H1 (cell line): Measurements from ENCODE around the gene PGA5. TPM values are rescaled to one million over a fixed set of nuclear protein-coding genes. Genes with fewer than 3 reads are reported as not detected.
"Not testable (repeated sequence)": the region's sequence is repeated elsewhere in the genome, so short reads cannot be mapped to it uniquely, and the experiment has no call there.

ENCODE experiments used
- CTCF ChIA-PET: fragments of 300-600 bp; sonication (Branson Sonifier 250); formaldehyde crosslinking; loops from one replicate; lab custom pipeline; 2021; ENCODE audit not compliant: partially characterized antibody; lab: Charles Lee
- POLR2A ChIA-PET: fragments of 300-600 bp; sonication (Branson Sonifier 250); formaldehyde crosslinking; loops from one replicate; lab custom pipeline; 2021; ENCODE audit warnings: inconsistent platforms; ENCODE audit not compliant: partially characterized antibody; lab: Charles Lee
- DNase-seq, 2 experiments: peaks; one replicate each; pipeline versions ENCODE4 v3.0.0 to v3.0.0-alpha.2; 2010 to 2022; ENCODE audit warnings: low spot score in 2 of 2, low read depth in 1 of 2, mixed read lengths in 1 of 2
- FAIRE-seq: peaks from 2 replicates; lab custom pipeline; 2011; peaks lifted over from hg19 to GRCh38; lab: Jason Lieb, UNC
- H2AFZ ChIP-seq: 2 replicates; pipeline ENCODE4 v1.8.1; 2012; ENCODE audit warnings: low read length, inconsistent platforms
- H2AK5ac ChIP-seq: 2 replicates; pipeline ENCODE4 v1.6.1; 2013; ENCODE audit warnings: low read depth, low read length
- H2BK120ac ChIP-seq: replicated peaks from 2 replicates; pipeline ENCODE3; 2013; ENCODE audit warnings: low read depth, low read length, inconsistent platforms
- H2BK12ac ChIP-seq: 2 replicates; pipeline ENCODE4 v1.6.1; 2013; ENCODE audit warnings: low read depth, low read length
- H2BK15ac ChIP-seq: 2 replicates; pipeline ENCODE4 v1.6.1; 2013; ENCODE audit warnings: low read length
- H2BK20ac ChIP-seq: 2 replicates; pipeline ENCODE4 v1.6.1; 2013; ENCODE audit warnings: low read length
- H2BK5ac ChIP-seq: 2 replicates; pipeline ENCODE4 v1.6.1; 2013; ENCODE audit warnings: low read depth, low read length
- H3K14ac ChIP-seq: 2 replicates; pipeline ENCODE4 v1.6.1; 2013; ENCODE audit warnings: inconsistent platforms; ENCODE audit not compliant: insufficient read length
- H3K18ac ChIP-seq: 2 replicates; pipeline ENCODE4 v1.6.1; 2013; ENCODE audit warnings: low read length; ENCODE audit errors: extremely low read depth
- H3K23ac ChIP-seq: 2 replicates; pipeline ENCODE4 v1.6.1; 2013; ENCODE audit warnings: inconsistent platforms; ENCODE audit not compliant: insufficient read length
- H3K23me2 ChIP-seq: 2 replicates; pipeline ENCODE4 v1.6.1; 2013; ENCODE audit warnings: low read depth, low read length
- H3K27ac ChIP-seq: 2 replicates; pipeline ENCODE4 v1.6.1; 2011; ENCODE audit warnings: low read depth, low read length, inconsistent platforms
- H3K27me3 ChIP-seq, 4 experiments: replicated peaks in 1 of 4; 1 replicate in 1 of 4; 2 replicates in 3 of 4; pipeline versions ENCODE4 v1.6.1 to v1.8.1; 2011 to 2013; ENCODE audit warnings: low read length in 3 of 4, mild to moderate bottlenecking in 3 of 4, inconsistent platforms in 2 of 4, mixed read lengths in 2 of 4, moderate library complexity in 1 of 4; ENCODE audit not compliant: control insufficient read depth in 3 of 4, insufficient read depth in 3 of 4; ENCODE audit errors: extremely low read depth in 1 of 4
- H3K36me3 ChIP-seq, 4 experiments: 2 replicates each; pipeline versions ENCODE4 v1.6.1 to v1.8.1; 2011 to 2013; ENCODE audit warnings: mild to moderate bottlenecking in 4 of 4, low read length in 3 of 4, moderate library complexity in 2 of 4, control low read depth in 1 of 4, inconsistent platforms in 1 of 4; ENCODE audit not compliant: insufficient read depth in 4 of 4, control insufficient read depth in 2 of 4
- H3K4ac ChIP-seq: replicated peaks from 2 replicates; pipeline ENCODE3; 2013; ENCODE audit warnings: low read length, low read depth, mixed read lengths, inconsistent platforms; ENCODE audit not compliant: insufficient read length
- H3K4me1 ChIP-seq, 4 experiments: replicated peaks in 1 of 4; 1 replicate in 1 of 4; 2 replicates in 3 of 4; pipeline versions ENCODE4 v1.6.1 to v1.8.1; 2011 to 2013; ENCODE audit warnings: low read length in 3 of 4, inconsistent platforms in 2 of 4, mixed read lengths in 1 of 4; ENCODE audit not compliant: insufficient read depth in 4 of 4, control insufficient read depth in 3 of 4
- H3K4me2 ChIP-seq, 2 experiments: 2 replicates each; pipeline versions ENCODE4 v1.6.1 to v1.8.1; 2011 to 2013; ENCODE audit warnings: low read depth in 2 of 2, low read length in 2 of 2, control low read depth in 1 of 2, inconsistent platforms in 1 of 2, mild to moderate bottlenecking in 1 of 2; ENCODE audit not compliant: insufficient read depth in 1 of 2
- H3K4me3 ChIP-seq, 4 experiments: fragments of 200-600, 300-600 bp in 1 of 4; sonication (generic), shearing (Covaris generic), sonication (Bioruptor Twin) in 1 of 4; 2 replicates each; pipeline versions ENCODE4 v1.5.1 to v1.8.1; 2011 to 2016; ENCODE audit warnings: low read length in 4 of 4, low read depth in 3 of 4, control low read depth in 2 of 4, inconsistent platforms in 2 of 4, mild to moderate bottlenecking in 2 of 4, mixed read lengths in 1 of 4, moderate library complexity in 1 of 4; ENCODE audit not compliant: insufficient read depth in 2 of 4; ENCODE audit errors: extremely low read depth in 1 of 4
- H3K56ac ChIP-seq: replicated peaks from 2 replicates; pipeline ENCODE3; 2013; ENCODE audit warnings: low read depth, mild to moderate bottlenecking, mixed read lengths, low read length, inconsistent platforms; ENCODE audit not compliant: insufficient read length
- H3K79me1 ChIP-seq: 2 replicates; pipeline ENCODE4 v1.6.1; 2013; ENCODE audit warnings: low read depth, low read length, control low read depth
- H3K79me2 ChIP-seq, 2 experiments: 2 replicates each; pipeline versions ENCODE4 v1.6.1 to v1.8.1; 2012 to 2013; ENCODE audit warnings: low read length in 2 of 2, mild to moderate bottlenecking in 2 of 2, inconsistent platforms in 1 of 2; ENCODE audit not compliant: insufficient read depth in 2 of 2, control insufficient read depth in 1 of 2
- H3K9ac ChIP-seq, 4 experiments: replicated peaks in 1 of 4; 1 replicate in 1 of 4; 2 replicates in 3 of 4; pipeline versions ENCODE4 v1.6.1 to v1.8.1; 2011 to 2013; ENCODE audit warnings: low read depth in 3 of 4, low read length in 3 of 4, control low read depth in 2 of 4, mild to moderate bottlenecking in 2 of 4, moderate library complexity in 2 of 4, inconsistent platforms in 1 of 4; ENCODE audit errors: extremely low read depth in 1 of 4
- H3K9me3 ChIP-seq, 2 experiments: 2 replicates each; pipeline versions ENCODE4 v1.6.1 to v1.8.1; 2012 to 2013; ENCODE audit warnings: mild to moderate bottlenecking in 2 of 2, moderate library complexity in 2 of 2, control low read depth in 1 of 2, inconsistent platforms in 1 of 2, low read depth in 1 of 2, low read length in 1 of 2, mixed read lengths in 1 of 2; ENCODE audit not compliant: insufficient read depth in 2 of 2
- H4K20me1 ChIP-seq, 2 experiments: replicated peaks in 1 of 2; 2 replicates each; pipeline versions ENCODE3 to v1.8.1; 2011 to 2013; ENCODE audit warnings: inconsistent platforms in 2 of 2, low read length in 2 of 2, mild to moderate bottlenecking in 1 of 2; ENCODE audit not compliant: insufficient read depth in 2 of 2, control insufficient read depth in 1 of 2
- H4K5ac ChIP-seq: 2 replicates; pipeline ENCODE4 v1.6.1; 2013; ENCODE audit warnings: low read length, low read depth, mixed read lengths, inconsistent platforms; ENCODE audit not compliant: insufficient read length
- H4K8ac ChIP-seq: 2 replicates; pipeline ENCODE4 v1.8.0; 2013; ENCODE audit warnings: mild to moderate bottlenecking, moderate library complexity, low read length, inconsistent platforms; ENCODE audit not compliant: insufficient read depth; ENCODE audit errors: extremely low read depth
- H4K91ac ChIP-seq: replicated peaks from 2 replicates; pipeline ENCODE3; 2013; ENCODE audit warnings: low read length, mixed read lengths, inconsistent platforms; ENCODE audit not compliant: insufficient read length
- WGBS, 2 experiments: shearing (Covaris generic) in 1 of 2; methylation state at CpG; one replicate each; pipeline versions ENCODE4 v1.1.6 to v1.1.7; 2013 to 2015; ENCODE audit warnings: low lambda C conversion rate in 2 of 2, mixed read lengths in 2 of 2, inconsistent platforms in 1 of 2, low coverage in 1 of 2, missing lambda C conversion rate in 1 of 2; ENCODE audit not compliant: insufficient replicate concordance in 2 of 2, insufficient coverage in 1 of 2, insufficient read length in 1 of 2; ENCODE audit errors: extremely low coverage in 1 of 2, missing lambda C conversion rate in 1 of 2; 5-methylcytosine and 5-hydroxymethylcytosine counted together
- polyA plus RNA-seq, 7 experiments: library from polyadenylated mRNA; depleted of rRNA in 3 of 7; stranded (reverse) in 5 of 7; unstranded in 2 of 7; fragments of >200 nt in 5 of 7; fragments of 200-250 nt in 2 of 7; gene quantifications; 1 replicate in 5 of 7; 2 replicates in 1 of 7; 4 replicates in 1 of 7; pipeline versions ENCODE4 v1.2.1 to v1.2.3, GENCODE V29; 2011 to 2013; ENCODE audit warnings: missing spikeins in 2 of 7, mixed read lengths in 2 of 7
- total RNA-seq: library from RNA; stranded (reverse); fragmentation: NEBNext Ultra II Directional; extraction: Animal tissue kit (Norgen Biotek cat#: 25700); gene quantifications from 2 replicates; pipeline ENCODE4 v1.2.1, GENCODE V29; 2021

The PGA5 gene
- total and polyA plus RNA-seq, 2 of the 8 experiments (the other 6 are each of a cell fraction or from before 2014, with no cell fraction given): 0.67 to 2.0 TPM

- H4K5ac ChIP-seq, H2AK5ac ChIP-seq, H2AFZ ChIP-seq, H3K4me1 ChIP-seq, CTCF ChIA-PET, H3K18ac ChIP-seq, H2BK15ac ChIP-seq, H3K4me3 ChIP-seq, H3K36me3 ChIP-seq, H3K4me2 ChIP-seq, H3K56ac ChIP-seq, H3K23ac ChIP-seq, H3K4ac ChIP-seq, H4K20me1 ChIP-seq, H3K23me2 ChIP-seq, H3K27ac ChIP-seq, H4K8ac ChIP-seq, FAIRE-seq, H3K9ac ChIP-seq, H3K9me3 ChIP-seq, H2BK12ac ChIP-seq, H2BK20ac ChIP-seq, H3K79me1 ChIP-seq, DNase-seq, H2BK120ac ChIP-seq, H3K79me2 ChIP-seq, POLR2A ChIA-PET, H3K14ac ChIP-seq, H3K27me3 ChIP-seq, H2BK5ac ChIP-seq, H4K91ac ChIP-seq: not testable (repeated sequence)
- 84% methylated on average over 7 of the region's 10 CpGs; no CpG with 5 or more reads in 1 of the 2 experiments for WGBS, 2 experiments
Observed at GRCh38 chr11:61211327-61211952, 29.5 kb upstream of the PGA5 start.

- H4K5ac ChIP-seq, H2BK120ac ChIP-seq, H3K4me3 ChIP-seq, H3K27me3 ChIP-seq, H3K4me2 ChIP-seq, H3K9ac ChIP-seq, H2AFZ ChIP-seq, H2AK5ac ChIP-seq, H3K14ac ChIP-seq, H3K18ac ChIP-seq, H3K9me3 ChIP-seq, H4K20me1 ChIP-seq, H2BK15ac ChIP-seq, H3K36me3 ChIP-seq, H4K91ac ChIP-seq, DNase-seq, H3K79me2 ChIP-seq, H2BK20ac ChIP-seq, H3K23ac ChIP-seq, FAIRE-seq, H2BK5ac ChIP-seq, H4K8ac ChIP-seq, H3K79me1 ChIP-seq, H3K27ac ChIP-seq, H2BK12ac ChIP-seq, CTCF ChIA-PET, H3K56ac ChIP-seq, H3K4ac ChIP-seq, H3K4me1 ChIP-seq, H3K23me2 ChIP-seq, POLR2A ChIA-PET: not testable (repeated sequence)
- WGBS, 2 experiments: no CpG with 5 or more reads among the region's 15 CpGs
Observed at GRCh38 chr11:61212202-61212601, 28.8 kb upstream of the PGA5 start.
